DMS 273 treated with DMSO at 0.1 percent for 48 hours (cell line): ENCODE data around the gene CACNA1I.

Experiments used
- DNase-seq: peaks from one replicate; lab custom pipeline; 2025; lab: John Stamatoyannopoulos, UW

Gene CACNA1I

DNA sequence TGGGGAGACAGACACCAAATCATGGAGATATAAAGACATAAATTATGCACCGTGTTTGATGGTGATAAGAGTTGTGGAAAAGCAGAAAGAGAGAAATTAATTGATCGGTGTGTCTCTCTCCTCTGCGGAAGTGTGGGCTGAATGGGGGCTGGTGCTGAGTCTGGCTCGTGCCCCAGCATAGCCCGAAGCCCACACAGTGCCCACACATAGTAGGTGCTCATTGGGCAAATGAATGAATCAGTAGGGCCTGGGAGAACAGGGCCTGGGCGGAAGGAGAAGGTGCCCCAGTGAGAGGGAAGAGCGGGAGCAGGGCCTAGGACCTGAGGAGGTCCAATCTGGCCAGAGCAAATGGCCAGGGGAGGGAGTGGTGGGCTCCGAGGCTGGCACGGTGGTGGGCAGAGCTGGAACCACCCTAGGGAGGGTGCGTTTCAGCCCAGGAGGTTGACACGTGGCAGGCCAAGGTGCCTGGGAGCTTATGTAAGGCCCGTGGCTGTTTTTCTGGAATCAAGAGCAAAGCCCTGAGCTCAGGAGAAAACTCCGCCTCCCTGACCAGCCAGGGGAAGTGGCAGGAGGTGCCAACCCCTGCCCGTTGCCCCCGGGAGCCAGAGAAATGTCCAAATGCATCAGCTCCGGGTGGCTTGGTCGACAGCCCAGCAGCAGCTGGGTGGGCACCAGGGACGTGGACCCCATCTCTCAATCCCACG lies 2.1 kb upstream of the CACNA1I start:
- DNase-seq, result no peak

DNA sequence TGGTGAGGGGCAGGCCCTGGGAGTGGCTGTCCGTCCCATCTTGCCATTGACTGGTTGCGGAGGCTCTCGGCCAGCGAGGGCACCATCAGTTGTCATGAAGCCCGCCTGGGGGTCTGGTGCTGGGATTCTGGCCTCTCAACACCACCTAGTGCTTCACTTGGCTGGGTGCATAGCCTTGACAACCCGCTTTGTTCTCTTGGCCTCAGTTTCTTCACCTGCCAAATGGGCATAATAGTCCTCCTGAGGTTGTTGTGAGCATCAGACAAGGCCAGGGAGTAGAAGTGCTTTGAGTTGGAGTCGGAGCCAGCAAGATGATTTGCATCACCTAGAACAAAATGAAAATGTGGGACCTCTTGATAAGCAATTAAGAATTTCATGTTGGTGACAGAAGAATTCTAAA lies 1.5 kb upstream of the CACNA1I start:
- no peak for DNase-seq

- DNase-seq, result no peak
Observed at GRCh38 chr22:39570226-39570625, 327 bp upstream of the CACNA1I start.

- no peak for DNase-seq
Observed at GRCh38 chr22:39571538-39571937, 985 bp downstream of the CACNA1I start.

DNA sequence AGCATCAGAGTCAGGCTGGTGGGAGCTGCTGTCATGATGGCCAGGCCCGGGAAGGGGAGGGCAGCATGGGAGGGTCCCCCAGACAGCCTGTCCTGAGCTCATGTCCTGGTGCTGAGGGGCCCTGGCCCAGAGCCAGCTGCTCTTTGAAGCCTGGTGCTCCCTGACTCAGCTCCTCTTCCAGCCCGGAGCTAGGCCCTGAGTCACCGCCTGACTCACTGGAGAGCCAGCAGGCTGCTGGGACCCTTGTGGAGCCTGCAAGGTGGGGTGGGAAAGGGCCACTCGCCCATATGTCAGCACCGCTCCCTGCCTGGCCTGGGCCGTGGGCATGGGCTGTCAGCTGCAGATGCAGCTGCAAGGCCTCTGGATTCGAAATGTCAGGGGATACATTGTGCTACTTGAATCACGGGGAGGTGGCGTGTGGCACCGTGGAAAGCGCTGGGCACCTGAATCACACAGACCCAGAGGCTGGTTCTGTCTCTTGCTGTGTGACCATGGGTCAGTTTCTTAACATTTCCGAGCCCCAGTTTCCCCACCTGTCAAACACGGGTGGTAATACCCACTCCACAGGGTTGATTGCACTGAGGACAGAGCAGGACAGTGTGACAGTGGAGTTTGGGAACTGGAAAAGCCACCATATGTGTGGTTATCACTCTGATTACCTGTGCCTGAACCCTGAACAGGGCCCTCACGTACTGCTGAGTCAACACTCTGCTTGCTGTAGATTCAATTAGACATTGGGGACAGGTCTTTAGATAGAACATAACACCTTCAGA lies 4.4 kb downstream of the CACNA1I start:
- DNase-seq, result no peak

- no peak for DNase-seq
Observed at GRCh38 chr22:39575552-39575825, 4.9 kb downstream of the CACNA1I start.

DNA sequence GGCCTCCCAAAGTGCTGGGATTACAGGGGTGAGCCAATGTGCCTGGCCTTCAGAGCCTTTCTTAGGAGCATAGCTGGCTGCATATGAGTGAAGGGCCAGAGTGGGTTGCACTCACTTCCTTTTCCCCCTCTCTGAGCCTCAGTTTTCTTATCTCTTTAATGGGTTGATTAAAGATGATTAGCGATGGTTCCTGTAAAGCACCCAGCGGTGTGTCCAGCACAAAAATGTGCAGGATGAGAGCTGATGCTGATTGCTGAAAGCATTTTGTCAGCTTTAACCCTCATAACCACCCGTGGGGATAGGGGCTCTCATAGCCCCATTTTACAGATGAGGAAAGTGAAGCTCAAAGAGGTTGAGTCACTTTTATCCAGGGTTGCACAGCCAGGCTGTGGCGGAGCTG lies 5.5 kb downstream of the CACNA1I start:
- no peak for DNase-seq

DNA sequence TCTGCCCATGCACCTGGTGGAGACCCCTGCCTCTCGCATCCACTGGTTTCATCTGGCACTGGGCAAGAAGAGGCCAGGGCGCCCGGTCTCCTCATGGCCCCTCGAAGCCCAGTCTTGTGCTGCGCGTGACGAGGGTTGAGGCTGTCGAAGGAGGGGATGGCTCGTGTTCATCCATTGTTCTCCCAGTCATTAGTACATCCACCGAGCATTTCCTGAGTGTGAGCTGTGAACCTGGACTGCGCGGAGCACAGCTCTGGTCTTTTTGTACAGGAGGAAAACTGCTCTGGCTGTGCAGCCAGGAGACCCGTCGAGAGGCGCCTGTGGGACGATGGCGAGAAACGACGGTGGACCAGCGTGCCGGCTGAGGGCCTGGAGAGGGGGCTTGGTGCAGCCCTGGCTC lies 6.8 kb downstream of the CACNA1I start:
- DNase-seq, result no peak

- DNase-seq, result no peak
Observed at GRCh38 chr22:39577900-39578299, 7.3 kb downstream of the CACNA1I start.

DNA sequence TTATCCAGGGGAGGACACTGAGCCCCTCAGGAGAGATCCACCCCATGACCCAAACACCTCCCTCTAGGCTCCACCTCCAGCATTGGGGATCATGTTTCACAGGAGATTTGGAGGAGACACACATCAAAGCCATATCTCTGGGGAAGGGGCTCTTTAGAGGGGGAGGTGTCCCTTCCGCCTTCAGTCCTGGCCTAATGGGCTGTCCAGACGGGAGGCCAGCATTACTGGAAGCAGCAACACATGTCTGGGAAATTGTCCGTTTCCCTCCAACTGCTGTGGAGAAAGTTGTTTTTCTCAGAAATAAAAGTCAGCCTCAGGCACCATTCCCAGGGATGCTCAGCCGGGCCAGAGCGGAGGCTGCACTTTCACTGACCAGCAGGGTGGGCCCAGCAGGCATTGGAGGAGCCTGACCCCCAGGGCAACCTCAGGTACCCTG lies 9.5 kb downstream of the CACNA1I start:
- DNase-seq, result no peak

GRCh38 chr22:39580795-39581194 lies 10.2 kb downstream of the CACNA1I start:
- DNase-seq, result no peak

- no peak for DNase-seq
Observed at GRCh38 chr22:39581303-39581702, 10.8 kb downstream of the CACNA1I start.

GRCh38 chr22:39583066-39583667 lies 12.6 kb downstream of the CACNA1I start:
- DNase-seq, result no peak

- no peak for DNase-seq
Observed at GRCh38 chr22:39589875-39590274, 19.3 kb downstream of the CACNA1I start.

DNA sequence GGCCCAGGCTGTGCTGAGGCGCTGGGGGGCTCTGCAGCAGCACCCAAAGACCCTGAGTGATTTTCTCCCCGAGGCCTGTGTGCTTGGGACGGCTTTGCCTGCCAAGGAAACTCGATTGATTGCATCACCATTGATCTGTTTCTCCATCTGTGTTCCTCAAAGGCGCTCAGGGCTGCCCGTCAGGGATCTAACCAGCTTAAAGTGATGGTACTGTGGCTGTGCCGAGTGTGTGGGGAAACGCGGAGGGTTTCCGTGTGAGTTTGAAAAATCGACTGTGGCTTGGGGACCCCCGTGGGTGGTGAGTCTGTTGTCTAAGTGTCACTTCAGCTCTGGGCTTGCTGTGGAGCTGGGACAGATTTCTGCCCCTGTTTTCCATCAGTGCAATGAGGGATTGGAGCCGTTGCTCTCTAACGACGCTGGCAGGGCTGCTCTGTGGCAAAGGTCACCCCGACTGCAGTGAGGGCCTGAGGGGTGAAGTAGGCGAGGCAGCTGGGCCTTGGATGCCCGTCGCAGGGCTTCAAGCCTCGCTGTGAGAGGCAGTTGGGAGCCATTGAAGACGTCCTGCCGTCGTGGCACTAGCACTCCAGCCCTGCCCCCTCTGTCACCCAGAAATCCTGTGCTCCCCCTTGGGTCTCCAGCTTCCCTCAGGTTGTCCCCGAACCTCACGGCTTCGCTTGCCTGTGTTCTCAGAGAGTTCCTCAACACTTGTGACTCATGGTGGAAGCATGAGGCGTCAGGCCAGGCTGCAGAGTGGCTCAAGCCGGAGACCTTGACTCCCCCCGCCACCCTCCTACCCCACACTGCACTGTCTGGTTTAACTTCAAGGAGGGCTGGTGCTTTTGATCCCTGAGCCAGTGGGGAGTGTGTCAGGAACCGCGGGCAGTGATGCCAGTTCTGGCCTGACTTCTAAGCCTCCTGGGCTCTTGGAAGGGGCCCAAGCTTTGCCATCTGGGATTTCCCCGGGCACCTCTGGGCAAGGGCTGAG lies 21.8 kb downstream of the CACNA1I start:
- DNase-seq, result peak; percentile 17

- DNase-seq, result no peak
Observed at GRCh38 chr22:39593066-39593930, 22.7 kb downstream of the CACNA1I start.

- DNase-seq, result no peak
Observed at GRCh38 chr22:39593931-39594285, 23.4 kb downstream of the CACNA1I start.

DNA sequence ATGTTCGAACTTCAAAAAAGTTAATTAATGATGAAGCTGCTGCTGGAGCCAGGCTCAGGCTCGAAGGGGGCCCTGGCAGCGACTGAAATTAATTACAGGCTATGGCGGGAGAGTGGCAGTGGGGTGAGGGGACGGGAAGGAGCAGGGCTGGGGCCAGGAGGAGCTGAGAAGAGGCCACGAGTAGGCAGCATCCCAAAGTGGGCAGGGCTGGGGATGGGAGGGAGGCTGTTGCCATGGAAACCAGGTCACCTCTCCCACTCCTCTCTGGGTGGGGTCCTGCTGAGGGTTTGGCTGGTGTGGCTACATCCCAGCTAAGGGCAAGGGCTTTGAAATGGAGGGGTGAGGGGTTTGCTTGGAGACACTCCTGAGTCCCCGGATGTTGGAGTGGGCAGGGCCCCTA lies 23.9 kb downstream of the CACNA1I start:
- DNase-seq, result no peak

GRCh38 chr22:39595622-39596172 lies 25.1 kb downstream of the CACNA1I start:
- no peak for DNase-seq

DNA sequence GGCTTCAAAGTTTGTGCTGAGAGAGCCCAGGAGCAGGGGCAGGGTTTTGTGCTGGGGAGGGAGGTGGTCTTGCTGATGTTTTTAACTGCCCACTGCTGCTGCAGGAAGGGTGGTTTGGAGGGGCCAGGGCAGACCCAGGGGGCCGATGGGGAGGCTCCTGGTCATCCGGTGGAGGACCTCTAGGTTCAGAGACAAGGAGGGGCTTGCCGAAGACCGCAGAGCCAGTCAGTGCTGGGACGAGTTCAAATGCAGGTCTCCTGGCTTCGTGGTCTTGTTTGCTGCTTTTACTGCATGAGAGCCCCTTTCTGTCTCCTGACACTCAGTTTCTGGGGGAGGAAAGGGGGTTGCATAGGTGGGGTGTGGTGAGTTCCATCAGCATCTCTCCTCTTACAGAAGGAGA lies 26.0 kb downstream of the CACNA1I start:
- DNase-seq, result no peak

DNA sequence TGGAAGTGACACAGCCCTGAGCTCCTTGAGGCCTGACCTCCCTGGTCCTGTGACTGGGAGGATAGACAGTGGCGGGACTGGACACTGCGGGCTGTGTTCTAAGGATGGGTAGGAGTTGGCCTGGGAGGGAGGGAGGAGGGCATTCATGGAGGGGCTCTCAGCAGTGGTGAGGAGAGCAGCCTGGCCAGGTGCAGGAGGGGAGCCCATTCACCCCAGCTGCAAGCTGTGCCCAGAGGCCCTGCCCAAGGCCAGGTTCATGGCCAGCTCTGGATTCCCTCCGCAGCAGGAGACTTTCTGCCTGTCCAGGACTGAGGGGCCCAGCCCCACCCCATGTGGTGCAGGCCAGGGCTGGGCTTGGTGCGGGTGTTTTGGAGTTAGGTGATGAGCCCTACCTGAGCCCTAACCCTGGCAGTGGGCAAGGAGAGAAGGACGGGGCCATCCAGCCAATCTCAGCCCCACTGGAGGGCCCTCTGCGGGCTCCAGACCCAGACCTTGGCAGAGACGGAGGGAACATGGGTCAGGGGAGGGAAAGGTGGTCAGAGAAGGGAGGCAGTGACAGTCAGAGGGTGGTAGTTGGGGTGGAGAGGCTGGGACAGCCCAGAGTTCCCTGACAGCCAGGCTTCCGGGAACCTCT lies 26.8 kb downstream of the CACNA1I start:
- DNase-seq, result no peak
